Stimulated activated CD4-positive, alpha-beta T cell treated with anti-CD3 and anti-CD28 coated beads, Interleukin-1b, Interleukin-23, amount 100 ng/mL, for 1 hour (primary cell): ENCODE results near the gene C1orf174.

ENCODE experiments used
- DNase-seq, 2 donors: peaks; one replicate each; pipeline ENCODE4 v3.0.0-alpha.2; 2020; ENCODE audit warnings: low read depth in 2 of 2

C1orf174 gene

DNA sequence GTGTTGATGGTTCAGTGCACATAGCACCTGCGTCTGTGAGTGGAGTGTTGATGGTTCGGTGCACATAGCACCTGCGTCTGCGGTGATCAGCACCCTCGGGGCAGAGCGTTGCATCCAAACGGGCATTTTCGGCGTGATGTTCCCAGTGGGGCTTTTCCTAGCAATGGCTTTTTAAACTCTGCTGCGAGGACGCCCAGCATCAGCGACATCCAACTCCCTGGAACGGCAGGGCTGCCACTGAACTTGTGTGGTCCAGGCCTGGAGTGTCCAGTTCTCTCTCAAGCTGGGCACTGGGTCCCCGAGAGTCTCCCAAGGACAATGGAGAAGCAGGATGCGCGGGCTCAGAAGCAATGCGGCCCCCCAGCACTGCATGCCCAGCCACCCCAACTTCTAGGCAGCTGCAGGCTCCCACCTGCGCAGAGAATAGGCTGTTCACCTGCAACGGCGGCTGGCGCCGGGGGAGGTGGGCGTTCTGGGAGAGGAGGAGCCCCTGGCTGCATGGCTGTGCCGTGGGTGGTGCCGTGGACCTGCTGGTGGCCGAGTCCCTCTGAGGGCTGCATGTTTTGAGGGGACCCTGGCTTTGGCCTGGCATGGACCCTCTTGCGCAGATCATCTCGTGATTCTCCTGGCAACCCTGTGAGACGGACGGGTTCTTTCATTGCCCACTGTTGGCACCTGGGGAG lies 10.1 kb upstream of the C1orf174 start:
- no peak for DNase-seq

DNA sequence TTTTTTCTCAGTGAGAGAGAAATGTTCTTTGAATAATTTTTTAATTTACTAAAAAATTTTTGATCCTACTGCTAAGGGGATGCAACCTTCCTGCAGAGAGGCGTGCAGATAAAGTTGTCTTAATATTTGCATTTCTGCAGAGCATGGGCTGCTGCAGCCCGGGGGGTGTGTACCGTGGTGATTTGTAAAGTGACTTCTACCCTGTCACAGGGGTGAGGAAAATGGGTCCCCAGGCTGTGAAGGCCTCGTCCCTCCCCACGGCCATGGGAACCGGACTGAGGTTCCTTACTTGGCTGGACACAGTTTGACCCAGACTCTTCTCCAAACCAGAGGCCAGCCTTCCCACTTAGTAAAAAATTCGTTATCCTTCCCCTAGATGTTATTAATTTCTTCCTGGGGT lies 9.5 kb upstream of the C1orf174 start:
- DNase-seq = no peak

DNA sequence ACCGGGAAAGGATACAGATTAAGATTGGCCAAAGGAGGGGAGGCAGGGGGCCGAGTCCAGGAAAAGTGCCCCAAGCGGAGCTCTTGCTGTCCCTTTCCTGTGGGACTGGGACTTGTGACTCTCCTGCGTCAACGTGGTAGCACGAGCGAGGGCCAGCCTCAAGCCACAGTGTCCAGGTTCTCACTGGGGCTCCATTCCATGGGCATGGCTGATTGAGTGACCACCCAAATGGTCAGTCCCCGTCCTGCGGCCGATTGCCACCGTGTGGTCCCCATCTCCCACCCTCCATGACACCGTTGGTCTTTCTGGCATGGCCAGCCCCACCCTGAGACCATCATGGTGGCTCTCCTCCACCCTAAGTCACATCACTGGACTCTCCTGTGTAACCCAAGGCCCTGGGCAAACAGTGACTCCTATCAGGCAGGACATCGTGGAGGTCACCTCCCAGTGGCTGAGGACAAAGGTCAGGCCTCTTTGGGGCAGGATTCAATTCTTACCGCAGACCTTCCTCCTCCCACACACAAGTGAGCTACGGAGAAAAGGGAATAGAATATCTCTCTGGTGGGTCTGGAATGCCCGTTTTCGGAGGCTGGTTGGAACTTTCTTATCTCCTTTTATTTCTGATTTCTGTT lies 8.9 kb upstream of the C1orf174 start:
- DNase-seq = no peak

DNA sequence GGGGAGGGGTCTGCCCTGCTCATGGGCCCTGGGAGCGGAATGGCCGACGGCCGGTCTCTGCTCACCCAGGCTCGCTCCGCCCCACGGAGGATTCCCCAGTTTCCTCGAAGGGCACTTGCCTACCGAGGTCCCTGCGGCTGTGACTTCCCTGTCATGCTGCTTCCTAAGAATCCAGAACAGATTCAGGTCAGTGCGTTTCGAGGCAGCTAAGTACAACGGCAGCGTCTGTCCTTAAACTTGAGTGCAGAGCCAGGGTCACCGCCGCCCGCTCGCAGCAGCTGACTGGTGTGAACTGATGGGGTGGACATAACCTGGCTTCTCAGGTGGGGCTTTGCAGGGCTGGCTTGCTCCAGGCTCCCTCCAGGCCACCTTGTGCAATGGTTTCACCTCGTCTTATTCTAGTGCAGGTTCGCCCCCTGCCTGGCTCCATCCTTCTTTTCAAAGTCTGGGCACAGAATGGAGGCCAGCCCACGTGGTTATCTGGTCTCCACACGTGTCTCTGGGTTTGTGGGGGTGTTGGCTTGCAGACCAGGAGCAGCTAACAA lies 7.6 kb upstream of the C1orf174 start:
- no peak for DNase-seq

DNA sequence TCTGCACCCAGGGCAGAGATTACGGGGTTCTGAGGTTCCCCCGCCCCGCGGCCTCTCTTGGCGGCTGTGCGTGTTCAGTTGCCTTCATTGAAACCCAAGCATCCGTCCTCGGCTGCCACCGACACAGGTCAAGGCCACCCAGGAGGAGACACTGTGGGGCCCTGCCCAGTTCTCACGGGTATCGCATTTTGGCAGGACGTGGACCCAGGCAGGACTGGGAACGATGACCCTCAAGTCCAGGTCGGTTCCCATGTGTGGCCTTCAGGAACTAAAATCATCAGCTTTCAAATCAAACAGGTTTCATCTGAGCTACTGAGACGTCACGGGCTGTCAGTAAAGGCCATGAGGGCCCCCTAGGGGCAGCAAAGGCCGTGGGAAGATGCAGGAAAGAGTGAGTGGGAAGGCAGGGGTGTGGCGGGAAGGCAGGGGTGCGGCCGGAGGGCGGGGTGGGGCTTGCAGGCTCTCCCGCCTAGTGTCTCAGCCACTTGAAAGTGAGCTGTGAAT lies 7.0 kb upstream of the C1orf174 start:
- DNase-seq = no peak

DNA sequence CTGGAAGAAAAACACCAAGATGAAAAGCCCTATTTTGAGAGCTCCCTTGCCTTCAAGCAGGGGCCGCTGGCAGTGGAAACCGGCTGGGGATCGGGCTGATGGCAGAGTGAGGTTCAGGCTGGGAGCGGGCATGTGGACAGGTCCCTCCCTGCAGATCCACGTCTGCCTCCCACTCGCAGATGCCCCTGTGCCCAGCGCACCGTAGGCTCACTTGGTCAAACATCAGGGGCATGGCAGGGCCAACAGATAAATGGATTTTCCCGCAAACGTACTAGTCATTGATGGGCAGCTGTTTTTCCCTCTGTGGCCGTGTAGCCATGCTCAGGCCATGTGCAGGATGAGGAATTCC lies 6.6 kb upstream of the C1orf174 start:
- no peak for DNase-seq

DNA sequence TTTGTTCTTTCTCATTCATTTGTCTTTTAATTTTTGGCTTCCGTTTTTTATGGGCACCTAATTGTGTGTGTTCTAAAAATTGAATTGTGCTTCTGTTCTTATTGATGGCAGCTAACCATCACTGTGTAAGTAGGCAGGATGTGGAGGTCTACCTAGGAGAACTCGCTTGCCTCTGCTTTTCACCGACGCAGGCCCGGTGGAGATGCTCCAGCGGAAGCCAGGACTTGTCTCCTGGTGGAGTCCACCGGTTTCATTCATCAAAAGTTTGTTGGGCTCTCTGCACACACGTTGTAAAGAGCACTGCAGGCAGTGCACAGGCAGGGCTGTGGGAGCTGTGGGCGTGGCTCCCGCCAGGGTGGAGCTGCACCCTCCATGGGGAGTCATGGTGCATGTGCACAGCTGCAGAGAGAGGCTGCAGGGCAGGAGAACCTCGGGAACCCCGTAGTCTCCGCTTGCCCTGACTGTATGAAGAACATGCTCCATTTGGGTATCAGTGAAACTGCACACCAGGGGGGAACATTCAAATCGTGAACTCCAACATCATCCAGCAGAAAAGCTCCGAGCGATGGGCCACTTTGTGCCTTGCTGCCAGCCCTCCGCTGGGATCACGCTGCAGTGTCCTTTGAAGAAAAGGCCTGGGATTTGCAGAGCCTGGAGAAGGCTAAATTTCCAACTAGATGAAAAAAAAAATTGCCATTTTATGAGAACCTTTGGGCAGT lies 6.0 kb upstream of the C1orf174 start:
- no peak for DNase-seq

DNA sequence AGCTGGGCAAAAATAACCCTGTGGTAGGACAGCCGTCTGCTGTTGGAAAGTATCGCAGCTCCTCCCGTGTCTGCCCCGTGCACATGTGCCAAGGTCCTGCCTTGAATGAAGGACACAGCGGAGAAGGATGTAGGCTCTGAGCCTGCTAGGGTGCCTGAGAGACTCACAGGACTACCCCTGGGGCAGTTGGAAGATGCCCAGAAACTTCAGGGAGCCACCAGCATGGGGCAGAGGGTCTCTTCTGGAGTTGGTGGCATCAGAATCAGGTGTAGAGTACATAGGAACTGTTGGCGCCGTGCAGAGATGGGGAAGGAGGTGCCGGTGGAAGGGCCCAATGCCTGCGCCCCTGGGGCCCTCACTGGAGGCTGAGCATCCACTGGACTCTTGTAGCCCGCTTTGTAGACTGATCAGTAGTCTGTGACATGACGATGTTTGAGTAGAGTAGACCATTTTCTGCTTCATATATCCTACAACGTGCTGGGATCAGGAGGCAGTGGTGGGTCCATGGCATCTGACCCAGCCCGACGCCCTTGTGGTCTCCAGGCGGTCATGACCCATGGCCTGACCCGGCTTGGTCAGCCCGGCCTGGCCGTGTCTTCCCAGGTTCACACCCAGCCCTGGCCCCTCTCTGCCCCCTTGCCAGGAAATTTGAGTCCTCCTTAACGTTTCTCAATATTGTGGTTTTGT lies 5.3 kb upstream of the C1orf174 start:
- DNase-seq = no peak

DNA sequence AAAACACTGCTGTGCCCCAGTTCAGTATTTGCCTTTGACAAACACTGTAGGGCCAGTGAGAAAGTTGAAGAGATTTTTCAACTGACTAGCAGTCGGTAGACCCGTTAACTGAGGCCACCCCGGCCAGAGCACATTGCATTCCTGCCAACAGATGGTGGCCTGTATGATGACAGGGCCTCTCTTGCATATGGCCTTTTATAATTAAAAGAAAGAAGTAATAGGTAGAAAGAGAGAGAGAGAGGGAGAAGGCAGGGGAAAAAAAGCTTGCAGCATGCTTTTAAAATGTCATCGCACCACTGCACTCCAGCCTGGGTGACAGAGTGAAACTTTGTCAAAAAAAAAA lies 4.7 kb upstream of the C1orf174 start:
- DNase-seq = no peak

DNA sequence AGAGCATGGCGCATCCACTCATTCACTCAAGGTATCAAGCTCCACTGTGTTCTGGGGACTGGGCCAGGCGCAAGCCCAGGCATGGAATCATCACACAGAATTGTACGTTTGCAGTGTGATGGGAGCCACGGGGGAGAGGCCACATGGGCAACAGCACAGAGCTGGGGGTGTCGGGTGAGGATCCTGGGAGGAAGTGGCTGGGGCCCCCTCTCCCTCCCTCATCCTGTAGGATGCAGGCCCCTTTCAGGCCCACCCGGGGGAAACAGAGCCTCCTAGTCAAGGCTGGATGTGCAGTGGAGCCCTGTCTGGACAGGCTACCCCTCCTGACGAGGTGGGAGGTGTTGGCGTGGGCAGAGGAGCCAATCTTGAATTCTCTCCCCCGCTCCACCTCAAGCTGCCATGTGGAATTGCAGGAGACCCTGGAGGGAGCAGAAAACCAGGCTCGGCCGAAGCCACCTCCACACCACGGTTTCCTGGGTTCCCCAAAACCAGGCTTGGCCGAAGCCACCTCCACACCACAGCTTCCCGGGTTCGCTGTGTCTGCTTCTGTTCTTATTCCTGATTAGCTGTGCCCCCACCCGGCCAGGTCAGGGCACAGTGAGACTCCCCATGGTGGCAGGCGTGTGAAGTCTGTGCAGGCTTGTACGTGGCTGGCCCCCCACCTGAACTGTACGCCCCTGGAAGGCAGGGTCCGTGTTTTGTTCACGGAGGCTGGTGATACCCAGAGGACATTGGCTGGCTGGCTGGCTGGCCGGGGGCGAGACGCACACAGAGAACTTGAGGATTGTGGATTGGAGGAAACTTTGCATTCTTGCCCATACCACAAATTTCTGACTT lies 4.2 kb upstream of the C1orf174 start:
- no peak for DNase-seq

DNA sequence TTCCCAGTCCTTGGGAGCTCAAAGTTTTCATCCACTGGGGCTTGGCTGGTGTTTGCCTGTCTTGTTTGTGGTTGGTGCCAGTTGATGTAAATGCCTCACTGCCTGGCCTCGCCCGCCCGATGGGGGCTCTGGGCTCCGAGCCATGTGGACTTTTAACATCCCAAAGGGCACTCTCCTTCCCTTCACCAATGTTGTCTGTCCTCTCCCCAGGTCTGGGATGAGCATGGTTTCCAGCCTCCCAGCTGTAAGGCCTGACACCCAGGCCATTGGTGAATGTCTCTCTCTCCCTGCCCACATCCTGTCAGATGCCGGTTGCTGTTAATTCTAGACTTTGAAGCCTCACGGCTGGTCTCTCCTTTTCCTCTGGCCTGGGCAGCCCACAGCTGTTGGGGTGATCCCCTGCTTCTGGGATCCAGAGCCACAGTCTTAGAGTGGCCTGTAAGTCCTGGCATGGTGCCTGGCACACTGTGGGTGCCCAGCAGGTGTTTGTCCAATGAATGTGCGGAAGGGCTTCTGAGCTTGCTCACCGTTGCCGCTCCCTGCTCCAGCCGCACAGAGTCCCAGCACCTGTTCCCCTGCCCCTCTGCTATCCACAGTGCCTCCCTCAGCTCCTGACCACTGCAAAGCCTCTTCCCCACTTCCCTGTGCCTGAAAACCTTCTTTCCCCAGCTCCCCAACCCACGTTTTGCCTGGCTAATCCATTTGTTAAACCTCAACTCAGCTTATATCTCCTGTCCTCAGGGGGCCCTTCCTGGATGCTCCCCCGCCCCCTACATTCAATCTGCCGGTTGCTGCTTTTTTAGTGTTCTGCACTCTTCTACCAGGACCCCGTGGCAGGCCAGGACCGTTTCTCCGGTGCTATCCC lies 3.3 kb upstream of the C1orf174 start:
- no peak for DNase-seq

DNA sequence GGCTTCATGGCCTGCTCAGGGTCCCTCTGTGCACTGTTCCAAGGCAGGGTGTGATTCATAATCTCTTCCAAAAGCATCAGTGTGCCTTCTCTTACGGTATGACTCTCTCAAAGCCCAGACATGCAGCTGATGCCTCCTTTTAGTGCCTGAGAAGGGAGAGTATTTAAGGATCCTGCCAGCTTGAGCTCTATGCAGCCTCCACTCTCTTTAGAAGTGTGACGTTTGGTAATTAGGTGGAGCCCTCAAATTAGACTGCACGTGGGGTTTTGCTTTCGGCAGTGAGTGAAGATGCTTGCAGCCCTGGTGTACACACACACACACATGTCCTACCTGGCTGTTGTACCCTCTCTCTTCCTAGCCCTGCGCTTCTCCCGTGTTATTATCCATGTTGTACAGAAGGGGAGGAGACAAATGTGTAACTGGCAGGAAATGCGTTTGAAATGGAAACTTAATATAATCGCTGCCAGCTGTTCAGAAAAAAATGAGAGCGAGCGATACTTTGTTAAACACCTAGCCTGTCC lies 2.6 kb upstream of the C1orf174 start:
- DNase-seq = no peak

DNA sequence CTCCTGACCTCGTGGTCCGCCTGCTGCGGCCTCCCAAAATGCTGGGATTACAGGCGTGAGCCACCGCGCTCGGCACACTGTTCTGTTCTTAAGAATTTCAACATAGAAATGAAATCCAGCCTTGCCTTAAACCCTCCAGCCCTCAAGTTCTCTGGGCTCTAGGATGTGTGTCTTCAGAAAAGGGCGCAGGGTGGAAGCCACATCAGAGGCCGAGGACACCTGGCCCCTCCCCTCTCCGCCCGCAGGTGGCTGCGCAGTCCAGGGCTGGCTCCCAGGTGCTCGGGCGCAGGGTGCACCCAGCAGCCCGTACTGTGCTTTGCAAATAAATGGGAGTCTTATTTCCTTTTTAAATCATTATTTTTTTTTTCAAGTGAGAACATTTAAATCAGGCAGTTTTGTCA lies 2.0 kb upstream of the C1orf174 start:
- no peak for DNase-seq

DNA sequence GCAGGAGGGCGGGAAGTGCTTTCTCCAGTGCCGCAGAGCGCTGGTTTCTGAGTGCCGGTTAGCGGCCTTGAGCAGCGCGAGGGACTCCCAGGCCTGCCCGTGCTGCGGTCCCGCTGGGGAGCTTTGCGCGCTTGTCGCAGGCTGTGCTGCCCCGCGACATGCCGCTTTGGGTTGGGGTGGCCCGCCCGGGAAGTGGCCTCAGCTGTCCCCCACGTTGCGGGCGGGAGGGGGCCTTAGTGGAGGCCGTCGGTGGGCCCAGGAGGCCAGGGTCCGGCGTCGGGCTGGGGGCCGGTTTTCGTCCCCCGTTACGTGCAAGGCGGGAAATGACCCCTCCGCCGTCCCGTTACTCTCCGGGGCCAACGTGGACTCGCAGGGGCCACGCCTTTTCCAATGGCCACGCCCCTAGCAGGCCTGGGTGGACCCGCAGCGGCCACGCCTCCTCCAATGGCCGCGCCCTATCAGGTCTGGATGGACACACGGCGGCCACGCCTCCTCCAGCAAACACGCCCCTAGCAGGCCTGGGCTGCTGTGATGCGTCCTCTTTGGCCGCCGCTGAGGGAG lies 977 bp upstream of the C1orf174 start:
- peak; percentile 31 to 67 for DNase-seq

DNA sequence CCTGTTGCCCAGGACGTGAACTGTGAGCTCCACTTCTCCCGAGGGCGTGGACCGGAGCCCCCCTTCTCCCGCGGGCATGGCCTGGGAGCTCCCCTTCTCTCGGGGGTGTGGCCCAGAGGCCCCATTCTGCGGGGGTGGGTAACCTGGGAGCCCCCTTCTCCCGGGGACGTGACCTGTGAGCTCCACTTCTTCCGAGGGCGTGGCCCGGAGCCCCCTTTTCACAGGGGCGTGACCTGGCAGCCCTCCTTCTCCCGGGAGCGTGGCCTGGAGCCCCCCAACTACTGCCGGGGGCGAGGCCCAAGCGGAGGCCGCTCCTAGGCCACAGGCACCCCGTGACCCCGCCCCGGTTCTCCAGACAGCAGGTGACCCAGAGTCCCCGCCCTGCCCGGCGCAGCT lies 320 bp downstream of the C1orf174 start:
- DNase-seq = no peak

DNA sequence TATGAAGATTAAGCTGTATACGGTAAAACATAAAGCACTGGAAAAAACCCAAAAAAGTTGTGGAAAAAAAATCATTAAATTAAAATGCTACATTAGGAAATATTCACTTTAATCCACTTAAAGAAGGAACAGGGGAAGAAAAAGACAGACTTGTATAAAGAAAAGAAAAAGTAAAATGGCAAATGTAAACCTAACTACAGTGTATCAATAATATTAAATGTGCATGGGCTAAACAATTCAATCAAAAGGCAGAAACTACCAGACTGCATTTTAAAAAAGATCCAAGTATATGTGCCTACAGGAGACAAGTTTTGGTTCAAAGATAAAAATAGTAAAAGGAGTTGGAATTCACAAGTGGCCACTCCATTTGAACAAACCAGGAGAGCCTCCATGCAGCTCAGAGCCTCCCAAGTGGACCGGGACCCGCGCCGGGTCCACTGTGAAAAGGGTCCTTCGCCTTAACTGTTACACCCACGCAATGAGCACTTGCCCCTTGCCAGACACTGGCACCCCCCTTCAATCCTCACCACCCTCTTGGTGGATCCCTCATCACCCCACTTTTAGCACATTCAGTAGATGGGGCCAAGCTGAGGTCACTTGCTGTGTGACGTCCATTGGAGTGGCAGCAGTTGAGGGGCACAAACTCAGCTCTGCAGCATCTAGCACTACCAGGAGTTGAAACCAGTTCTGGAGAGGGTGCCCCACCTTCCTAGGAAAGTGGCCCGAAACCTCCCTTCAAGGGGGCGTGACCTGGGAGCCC lies 898 bp downstream of the C1orf174 start:
- DNase-seq = no peak

DNA sequence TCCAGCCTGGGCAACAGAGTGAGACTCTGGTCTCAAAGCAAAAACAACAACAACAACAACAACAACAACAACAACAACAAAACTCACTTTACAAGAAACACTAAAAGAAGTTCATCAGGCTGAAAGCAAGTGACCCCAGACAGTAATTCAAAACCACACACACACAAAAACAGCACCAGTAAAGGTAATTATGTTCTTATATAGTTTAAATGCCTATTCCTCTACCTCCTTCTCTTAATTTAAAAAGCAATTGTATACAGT lies 1.7 kb downstream of the C1orf174 start:
- no peak for DNase-seq

DNA sequence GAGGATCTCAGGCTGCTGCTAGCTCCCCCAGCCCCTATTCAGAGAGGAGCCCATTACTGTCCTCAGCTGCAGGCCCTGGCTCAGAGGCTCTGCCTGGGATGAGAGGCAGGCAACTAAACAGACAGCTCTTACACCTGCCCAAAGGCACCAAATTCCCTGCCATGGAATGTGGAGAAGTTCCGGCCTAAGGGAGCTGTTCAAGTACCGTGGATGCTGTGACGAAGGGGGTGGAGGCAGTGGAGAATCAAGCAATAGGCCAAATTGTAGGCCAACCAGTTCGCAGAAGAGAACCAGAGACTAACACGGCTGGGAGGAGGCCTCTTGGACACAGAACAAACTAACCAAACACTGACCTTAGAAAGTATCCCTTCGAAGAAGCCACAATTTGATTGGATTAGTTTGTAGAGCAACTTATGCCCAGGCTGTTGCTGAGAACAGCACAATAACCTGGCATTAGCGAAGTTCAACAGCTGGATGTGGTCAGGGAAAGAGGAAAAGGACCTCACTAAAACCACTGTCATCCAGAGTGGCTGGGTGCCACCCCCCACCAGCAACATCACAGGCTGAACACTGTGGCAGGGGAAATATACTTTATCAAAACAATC lies 3.6 kb downstream of the C1orf174 start:
- no peak for DNase-seq

DNA sequence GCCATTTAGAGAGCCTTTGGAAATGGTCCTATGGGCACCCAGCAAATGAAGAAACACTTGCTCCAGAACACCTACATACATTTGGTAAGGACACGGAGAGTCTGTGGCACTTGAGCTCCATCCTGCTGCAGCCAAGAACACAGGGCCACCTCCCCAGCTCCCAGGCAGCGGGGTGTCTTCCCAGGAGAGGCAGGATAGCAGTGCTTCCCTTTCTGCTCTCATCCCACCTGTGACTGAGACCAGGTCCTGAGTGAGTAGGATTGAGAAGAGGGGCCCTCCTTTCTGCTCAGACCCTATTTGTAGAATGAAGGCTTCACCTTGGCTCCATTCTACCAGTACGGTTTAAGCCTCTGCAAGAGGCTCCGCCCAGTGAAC lies 4.1 kb downstream of the C1orf174 start:
- DNase-seq = no peak
